Body of pancreas (tissue), 4 donors: ENCODE results near the gene SYNGR3.
"Not testable (repeated sequence)": the region's sequence is repeated elsewhere in the genome, so short reads cannot be mapped to it uniquely, and the experiment has no call there.

Experiments used
- CTCF ChIP-seq, 7 experiments: fragments of 450-650 bp in 4 of 7; fragments of 200-600 bp in 3 of 7; sonication (generic) in 3 of 7; IDR thresholded peaks; one replicate each; pipeline ENCODE4 v1.5.1; 2016 to 2019; ENCODE audit warnings: antibody characterized with exemption in 7 of 7
- POLR2A ChIP-seq, 3 donors: fragments of 450-650 bp; IDR thresholded peaks; one replicate each; pipeline ENCODE4 v1.6.1; 2016; ENCODE audit warnings: antibody characterized with exemption in 3 of 3, mild to moderate bottlenecking in 2 of 3

DNA sequence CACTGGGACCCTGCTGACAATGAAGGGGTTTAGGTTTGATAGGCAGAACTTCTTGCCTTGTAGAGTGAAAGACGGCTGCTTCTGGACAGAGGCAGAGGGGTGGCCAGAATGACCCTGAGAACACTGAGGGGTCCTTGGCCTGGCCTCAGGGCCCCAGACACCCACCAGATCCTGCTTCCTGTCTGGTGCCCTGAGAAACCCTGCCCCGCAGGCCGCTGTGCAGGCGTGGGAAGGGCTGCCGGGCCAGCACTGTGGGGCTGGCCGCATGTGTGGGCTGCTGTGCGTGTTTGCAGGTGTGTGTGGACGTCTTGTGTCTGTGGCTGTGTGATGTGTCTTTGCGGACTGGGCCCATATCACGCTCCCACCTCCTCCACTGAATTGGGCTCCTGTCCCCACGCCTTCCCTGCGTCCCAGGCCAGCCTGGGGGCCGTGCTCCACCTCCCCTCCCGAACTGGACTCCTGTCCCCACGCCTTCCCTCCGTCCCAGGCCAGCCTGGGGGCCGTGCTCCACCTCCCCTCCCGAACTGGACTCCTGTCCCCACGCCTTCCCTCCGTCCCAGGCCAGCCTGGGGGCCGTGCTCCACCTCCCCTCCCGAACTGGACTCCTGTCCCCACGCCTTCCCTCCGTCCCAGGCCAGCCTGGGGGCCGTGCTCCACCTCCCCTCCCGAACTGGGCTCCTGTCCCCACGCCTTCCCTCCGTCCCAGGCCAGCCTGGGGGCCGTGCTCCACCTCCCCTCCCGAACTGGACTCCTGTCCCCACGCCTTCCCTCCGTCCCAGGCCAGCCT is 44.3 kb downstream of the SYNGR3 start:
- TF ChIP-seq CTCF, POLR2A (IDR thresholded peaks at IDR 0.05): not testable (repeated sequence)
